GM19023 (cell line): ENCODE measurements around the gene ATP6V1E1.

Experiments used
- ATAC-seq: cut with Tn5 transposase; IDR thresholded peaks from one replicate; pipeline ENCODE4 v1.9.1; 2021; ENCODE audit warnings: mild to moderate bottlenecking, moderate library complexity; ENCODE audit not compliant: unreplicated experiment

Gene ATP6V1E1

DNA sequence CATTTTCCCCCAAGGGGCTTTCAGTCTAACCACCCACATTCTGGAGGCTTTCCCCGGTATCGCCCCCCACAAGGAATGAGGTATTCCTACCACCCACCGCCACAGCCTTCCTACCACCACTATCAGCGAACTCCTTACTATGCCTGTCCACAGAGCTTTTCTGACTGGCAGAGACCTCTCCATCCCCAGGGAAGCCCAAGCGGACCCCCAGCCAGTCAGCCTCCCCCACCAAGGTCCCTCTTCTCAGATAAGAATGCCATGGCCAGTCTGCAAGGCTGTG, 79.9 kb downstream of the ATP6V1E1 start:
- no peak for ATAC-seq

GRCh38 chr22:17548010-17548755, 80.4 kb downstream of the ATP6V1E1 start:
- no peak for ATAC-seq

GRCh38 chr22:17542452-17542851, 86.1 kb downstream of the ATP6V1E1 start:
- ATAC-seq, result no peak
